Measurements from ENCODE around the gene LCA5. TPM values are rescaled to one million over a fixed set of nuclear protein-coding genes. Genes with fewer than 3 reads are reported as not detected.
"Not testable (repeated sequence)": the region's sequence is repeated elsewhere in the genome, so short reads cannot be mapped to it uniquely, and the experiment has no call there.

LCA5 gene
- total RNA-seq, 1 donor from 2014 or later, result 2.6 TPM

DNA sequence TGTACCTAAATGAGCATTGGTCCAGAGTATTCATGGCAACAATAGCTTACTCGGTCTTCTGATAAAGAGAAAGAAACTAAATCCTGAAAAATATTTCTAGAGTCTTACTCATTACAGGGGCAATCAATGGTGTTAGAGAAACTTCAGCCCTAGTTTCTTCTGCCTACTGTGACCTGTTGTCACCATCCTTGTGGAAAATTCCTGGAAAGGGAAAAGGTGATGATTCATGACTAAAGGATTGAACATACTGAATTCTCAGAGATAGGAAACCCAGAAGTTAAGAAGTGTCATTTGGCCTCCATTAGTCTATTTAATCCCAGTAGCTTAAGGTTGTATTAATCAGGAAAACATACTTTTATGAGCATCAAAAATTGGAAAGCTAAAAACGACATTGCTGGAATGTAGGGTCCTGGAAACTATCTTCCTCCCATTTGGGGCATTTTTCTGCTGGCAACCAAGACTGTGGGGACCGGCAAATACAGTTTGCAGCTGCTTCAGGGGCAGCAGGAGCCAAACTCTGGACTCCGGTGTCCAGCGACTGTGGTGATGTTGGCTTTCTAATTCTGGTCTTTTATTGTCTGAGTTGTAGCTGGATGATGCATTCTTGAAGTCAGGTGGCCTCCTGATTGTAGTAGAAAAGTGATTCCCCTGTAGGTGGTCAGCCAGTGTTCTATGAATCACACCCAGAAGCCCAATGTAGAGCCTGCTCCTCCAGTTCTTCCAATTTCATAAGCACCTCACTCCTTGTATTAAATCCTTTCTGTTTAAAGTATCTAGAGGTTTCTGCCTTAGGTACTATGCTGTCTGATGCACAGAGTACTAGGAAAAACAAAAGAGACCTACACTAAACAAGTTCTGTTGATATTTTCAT is 67.6 kb downstream of the LCA5 start:
- DNase-seq (ENCODE audit: low spot score), result no peak
- intact Hi-C loops (cut with DNase I), result no loop called here

DNA sequence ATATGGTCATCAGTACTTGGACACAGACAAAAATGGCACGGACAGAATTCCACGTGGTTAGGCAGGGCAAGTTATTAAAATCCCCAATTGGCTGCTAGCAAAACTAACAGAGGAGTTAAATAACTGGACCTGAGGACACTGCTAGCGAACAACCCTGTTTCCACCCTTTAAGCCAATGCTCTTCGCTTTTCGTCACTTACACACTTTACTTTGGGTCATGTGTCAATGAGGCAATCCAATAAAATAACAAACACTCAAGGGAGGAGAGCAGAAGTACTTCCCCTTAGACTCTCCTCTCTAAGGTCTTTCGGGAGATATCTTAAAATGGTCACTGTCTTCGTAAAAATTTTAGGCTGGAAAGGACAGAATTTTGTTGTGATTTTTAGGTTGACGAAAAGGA is 68.6 kb downstream of the LCA5 start:
- DNase-seq (ENCODE audit: low spot score), result no peak
- intact Hi-C loops (cut with DNase I), result no loop called here

DNA sequence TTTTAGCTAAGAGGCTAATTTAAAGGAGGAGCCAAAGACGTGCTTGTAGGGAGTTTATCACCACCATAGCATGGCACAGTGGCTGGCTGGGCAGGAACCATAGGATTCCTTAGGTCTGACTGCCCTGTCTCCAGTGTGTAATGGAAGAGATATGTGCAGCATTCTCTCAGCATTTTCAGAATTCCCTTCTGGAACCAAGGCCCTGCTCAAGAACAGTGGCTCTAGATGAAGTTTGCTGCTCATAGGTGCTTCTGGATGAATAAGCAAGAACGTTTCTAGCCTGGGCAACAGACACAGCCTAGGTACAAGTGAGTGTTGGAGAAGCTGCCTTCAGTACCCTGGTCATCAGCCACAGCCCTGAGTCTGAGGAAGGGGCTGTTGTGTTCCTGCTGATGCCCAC is 69.1 kb downstream of the LCA5 start:
- DNase-seq (ENCODE audit: low spot score), result no peak
- intact Hi-C loops (cut with DNase I), result no loop called here

DNA sequence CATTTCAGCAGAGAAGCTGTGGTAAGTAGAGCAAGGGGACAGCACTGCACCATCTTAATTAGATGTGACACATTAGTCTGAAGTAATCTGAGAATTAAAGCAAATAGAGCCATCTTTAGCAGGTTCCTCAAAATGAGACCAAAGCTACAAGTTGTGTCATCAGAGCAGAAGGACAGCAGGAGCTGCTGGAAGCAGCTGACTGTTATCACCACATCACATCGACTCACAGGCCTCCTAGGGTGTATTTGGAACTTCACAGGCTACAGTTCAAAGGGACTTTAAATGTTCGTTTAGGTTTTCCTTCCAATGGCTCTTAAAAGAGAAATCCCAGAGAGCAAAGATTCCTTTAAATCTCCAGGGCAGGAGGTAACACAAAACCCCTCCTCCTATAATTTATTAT is 69.5 kb downstream of the LCA5 start:
- no peak for DNase-seq (ENCODE audit: low spot score)
- intact Hi-C loops (cut with DNase I), result no loop called here

DNA sequence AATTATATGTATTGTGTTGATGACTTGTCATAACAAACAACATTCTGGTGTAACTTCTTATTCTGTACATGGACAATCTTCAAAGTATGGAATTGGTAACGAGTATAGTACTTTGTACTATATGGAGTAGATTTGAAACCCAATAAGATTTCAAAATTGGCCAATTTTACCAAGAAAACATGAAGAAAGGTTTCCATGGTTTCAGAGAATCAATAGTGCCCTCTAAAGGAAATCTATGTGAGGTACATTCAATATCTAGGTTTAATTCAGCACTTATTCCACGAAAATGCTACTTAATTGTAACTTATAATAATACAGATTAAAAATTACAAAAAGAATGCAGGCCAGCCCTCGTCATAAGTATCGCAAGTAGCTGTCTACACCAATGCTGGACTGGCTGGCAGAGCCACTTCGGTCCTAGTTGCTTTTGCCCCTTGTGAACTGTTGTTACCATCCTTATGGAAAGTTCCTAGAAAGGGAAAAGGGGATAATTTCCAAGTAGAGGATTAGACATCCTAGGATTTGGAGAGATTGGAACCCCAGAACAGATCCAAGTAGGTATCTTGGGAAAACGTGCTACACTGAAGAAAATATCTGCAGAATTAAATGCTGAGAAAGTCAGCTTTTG is 70.9 kb downstream of the LCA5 start:
- intact Hi-C loops (cut with DNase I), result no loop called here
- no peak for DNase-seq (ENCODE audit: low spot score)

DNA sequence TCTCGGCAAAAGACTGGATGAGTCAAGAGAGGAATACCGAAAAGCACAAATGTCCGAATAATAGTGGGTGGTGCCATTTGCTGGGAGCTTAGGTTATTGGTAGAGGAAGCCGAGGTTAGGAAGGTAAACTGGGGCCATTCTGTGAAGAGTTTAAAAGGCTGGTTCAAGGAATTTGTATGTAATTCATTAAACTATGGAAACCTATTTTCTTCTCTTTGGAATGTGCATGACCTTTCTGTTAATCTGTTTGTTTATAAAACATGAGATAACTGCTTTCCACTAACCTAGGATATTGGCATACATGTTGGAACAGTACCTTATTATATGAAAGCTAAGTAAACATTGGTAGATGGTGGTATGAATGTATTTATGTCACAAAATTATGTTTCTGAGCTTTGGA is 71.8 kb downstream of the LCA5 start:
- intact Hi-C loops (cut with DNase I), result no loop called here
- DNase-seq (ENCODE audit: low spot score), result no peak

DNA sequence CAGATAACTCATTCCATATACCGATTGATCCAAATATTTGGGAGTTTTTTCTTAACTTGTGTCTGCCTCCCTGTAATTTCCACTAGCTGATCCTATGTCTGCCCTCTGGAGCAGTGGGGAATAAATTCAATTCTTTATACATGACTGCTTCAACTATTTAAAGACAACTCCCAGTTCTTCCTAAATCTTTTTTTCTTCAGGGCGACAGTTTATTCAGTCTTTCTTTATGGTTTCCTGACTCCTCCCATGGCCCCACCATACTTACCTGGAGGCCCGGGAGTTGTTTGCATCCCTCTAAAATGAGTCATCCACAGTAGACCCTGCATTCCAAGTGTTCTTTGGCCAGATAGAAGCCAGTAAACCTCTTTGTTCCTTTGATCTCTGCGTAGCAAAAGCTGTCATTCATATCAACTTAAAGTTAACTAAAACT is 73.6 kb downstream of the LCA5 start:
- DNase-seq (ENCODE audit: low spot score), result no peak
- intact Hi-C loops (cut with DNase I), result no loop called here

DNA sequence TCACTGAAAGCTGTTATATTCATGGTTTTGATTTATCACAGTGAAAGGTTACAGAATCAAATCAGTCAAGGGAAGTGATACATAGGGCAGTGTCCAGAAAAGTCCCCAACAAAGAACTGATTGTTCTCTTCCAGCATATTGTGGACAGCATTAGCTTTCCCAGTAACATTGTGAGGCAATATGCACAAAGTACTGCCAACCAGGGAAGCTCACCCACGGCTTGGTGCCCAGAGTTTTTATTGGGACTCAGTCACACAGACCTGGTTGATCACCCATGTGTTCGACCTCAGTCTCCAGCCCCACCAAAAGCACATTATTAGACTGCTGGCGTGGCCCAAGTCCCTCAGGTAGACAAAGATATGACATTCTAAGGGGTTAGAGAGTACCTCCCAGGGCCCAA is 76.0 kb downstream of the LCA5 start:
- DNase-seq (ENCODE audit: low spot score), result no peak
- intact Hi-C loops (cut with DNase I), result no loop called here

DNA sequence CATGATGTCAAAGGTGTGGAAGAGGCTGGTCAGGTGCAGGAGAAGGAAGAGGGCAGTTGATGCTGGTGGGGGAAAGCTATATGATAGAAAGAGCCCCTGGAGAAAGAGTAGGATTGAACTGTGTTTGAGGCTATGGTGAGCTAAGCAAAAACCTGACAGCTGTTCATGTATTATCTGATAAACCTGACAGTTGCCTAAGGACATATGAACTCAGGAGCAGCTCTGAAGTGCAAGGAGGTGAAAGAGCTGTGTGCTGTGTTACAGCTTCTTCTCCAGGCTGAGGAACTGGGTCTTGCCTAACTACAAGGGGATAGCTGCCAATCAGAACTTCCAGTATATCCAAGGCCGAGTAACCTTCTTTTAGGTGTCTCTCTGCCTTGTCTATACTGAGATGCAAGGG is 81.8 kb downstream of the LCA5 start:
- DNase-seq (ENCODE audit: low spot score), result no peak

DNA sequence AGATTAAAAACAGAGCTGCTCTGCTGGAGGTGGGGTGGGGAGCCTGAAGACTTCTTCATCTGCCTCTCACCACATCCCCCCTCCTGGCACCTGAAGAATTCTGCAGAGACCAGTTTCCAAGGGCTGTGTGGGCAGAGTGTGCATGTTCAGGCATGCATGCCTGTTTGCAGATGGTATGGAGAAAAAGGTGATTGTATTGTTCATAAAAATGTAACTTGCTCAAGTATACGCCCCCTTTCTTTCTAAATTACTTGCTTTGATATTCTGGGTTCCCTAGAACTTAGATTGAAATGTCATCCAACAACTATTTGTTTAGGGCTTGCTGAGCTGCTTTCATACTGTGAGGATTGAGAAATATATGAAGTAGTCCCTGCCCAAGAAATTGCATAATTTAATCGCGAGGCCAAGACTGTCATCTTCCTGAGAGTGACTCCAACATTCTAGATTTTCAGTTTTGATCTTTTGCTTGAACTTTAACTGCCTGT is 83.6 kb downstream of the LCA5 start:
- no peak for DNase-seq (ENCODE audit: low spot score)
- intact Hi-C loops (cut with DNase I), result no loop called here

More for the DNA sequence above, 81.8 kb downstream of the LCA5 start:
- intact Hi-C loops (cut with DNase I), result no loop called here

DNA sequence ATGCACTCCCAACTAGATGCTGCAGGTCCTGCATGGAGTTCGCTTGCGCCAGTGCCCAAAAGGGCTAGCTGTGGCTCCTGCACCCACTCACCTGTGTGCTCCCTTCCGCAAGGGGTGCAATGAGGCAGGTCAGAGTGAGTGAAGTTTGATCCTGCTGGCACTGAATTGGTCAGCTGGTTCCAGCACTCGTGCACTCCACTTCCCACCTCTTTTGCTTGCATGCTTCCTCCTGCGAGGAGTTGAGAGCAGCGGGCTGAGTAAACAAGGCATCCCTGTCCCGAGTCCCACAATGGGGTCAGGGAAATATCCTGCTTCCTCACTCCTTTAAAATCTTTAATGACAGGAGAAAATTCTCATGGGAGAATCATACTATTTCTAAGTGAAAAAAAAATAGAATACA is 86.2 kb downstream of the LCA5 start:
- intact Hi-C loops (cut with DNase I), result no loop called here
- DNase-seq (ENCODE audit: low spot score), result no peak

DNA sequence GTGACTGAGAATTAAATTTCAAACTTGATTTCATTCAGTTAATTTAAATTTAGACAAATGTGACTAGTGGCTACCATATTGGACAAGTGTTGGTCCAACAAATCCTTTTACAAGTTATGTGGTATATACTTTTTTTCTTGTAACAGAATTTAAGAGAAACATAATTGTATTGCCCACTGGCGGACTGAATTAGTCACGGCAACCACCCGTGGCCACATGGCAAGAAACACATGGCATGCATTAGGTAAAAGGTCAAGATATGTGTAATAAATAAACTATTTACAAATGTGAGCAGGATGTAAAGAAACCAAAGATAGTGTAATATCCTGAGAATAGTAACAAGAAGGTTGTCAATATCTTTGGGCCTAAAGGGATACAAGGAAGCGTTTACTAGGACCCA is 91.2 kb downstream of the LCA5 start:
- intact Hi-C loops (cut with DNase I), result no loop called here
- no peak for DNase-seq (ENCODE audit: low spot score)

DNA sequence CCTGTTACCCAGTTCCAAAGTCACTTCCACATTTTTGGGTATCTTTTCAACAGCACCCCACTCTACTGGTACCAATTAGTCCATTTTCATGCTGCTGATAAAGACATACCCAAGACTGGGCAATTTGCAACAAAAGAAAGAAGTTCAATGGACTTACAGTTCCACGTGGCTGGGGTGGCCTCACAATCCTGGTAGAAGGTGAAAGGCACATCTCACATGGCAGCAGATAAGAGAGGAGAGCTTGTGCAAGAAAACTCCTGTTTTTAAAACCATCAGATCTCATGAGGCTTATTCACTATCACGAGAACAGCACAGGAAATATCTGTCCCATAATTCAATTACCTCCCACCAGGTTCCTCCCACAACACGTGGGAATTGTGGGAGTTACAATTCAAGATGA is 93.4 kb downstream of the LCA5 start:
- DNase-seq (ENCODE audit: low spot score); intact Hi-C loops (cut with DNase I): not testable (repeated sequence)

DNA sequence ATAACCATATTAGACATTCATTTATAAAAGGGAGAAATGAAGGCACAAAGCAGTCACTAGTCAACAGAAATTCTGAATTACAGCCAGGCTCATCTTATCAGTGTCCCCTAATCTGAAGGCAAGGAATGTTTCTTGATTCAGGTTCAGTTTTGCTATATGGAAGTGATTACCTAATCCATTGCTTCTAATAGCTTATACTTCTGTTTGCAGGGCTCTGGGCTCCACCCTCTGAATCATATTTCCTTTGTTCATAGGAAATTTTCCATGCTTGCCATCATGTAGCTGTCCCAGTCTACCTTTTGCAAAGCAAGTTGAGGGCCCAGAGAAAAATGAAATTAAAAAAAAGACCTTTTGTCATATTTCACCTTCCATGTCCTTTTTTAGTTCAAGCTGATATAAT is 96.0 kb downstream of the LCA5 start:
- no peak for DNase-seq (ENCODE audit: low spot score)
- intact Hi-C loops (cut with DNase I), result no loop called here

DNA sequence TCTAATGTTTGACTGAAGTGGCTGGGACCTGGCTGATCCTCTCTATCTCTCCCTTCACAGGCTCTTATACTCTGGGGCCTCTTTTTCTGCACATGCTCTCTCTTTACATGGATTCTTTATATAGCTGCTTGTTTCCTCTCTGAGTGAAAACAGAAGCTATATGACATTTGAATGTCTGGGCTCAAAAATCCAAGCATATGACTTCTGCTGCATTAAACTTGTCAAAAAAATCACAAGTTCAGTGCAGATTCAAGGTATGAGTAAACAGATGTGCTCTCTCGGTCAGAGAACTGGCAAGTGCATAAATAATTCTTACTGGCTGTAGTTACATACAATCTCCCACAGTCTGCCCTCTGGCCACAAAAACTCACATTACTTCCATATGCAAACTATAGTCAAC is 96.6 kb downstream of the LCA5 start:
- no peak for DNase-seq (ENCODE audit: low spot score)
- intact Hi-C loops (cut with DNase I), result no loop called here

DNA sequence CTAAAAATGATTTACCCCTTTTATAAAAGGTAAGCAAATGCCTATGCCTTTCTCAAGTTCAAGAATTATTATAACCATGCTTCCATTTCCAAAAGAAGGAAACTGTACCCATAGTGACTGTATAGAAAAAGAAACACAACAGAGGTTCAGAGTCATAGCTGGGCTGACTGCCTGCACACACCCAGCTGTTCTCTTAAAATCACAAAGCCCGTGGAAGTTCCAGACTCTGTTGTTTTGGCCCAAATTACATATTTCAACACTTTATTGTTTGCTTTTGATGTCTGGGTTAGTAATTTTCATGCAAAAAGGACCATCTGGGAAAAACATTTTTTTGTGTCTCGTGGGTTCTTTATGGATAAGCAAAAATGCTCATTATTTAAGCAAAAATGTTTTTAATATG is 99.2 kb downstream of the LCA5 start:
- DNase-seq (ENCODE audit: low spot score), result no peak

DNA sequence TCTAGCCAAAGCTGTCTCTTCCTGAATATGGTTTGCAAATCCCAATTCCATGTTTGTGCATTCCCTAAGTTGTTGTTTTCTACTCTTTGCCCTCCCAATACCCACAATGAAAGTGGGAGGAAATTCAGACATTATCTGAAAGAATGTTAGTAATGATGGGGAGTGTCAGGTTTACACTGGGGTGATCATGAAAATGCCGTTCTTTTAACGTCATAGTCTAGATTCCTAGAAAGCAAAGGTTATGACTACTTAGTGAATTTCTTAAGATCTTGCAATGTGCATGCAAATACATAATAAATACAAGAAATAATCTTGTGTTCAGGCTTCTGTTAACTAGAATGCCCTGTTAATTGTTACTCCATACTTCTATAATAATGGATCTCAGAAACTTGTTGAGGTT is 101.0 kb downstream of the LCA5 start:
- intact Hi-C loops (cut with DNase I), result no loop called here
- no peak for DNase-seq (ENCODE audit: low spot score)

More for the DNA sequence above, 99.2 kb downstream of the LCA5 start:
- intact Hi-C loops (cut with DNase I), result no loop called here

DNA sequence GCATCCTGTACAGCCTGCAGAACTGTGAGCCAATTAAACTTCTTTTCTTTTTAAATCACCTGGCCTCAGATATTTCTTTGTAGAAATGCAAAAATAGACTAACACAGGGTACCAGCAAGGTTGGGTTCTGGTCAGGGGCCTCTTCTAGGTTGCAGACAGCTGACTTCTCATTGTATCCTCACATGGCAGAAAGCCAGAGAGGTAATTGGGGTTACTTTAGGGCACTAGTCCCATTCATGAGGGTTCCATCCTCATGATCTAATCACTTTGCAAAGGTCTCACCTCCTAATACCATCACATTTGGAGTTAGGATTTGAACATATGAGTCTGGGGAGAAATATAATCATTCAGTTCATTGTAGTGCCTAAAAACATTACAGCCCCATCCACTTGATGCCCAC is 101.5 kb downstream of the LCA5 start:
- DNase-seq (ENCODE audit: low spot score), result no peak
- intact Hi-C loops (cut with DNase I), result no loop called here

Data from cardiac septum (tissue), 1 donor.